Panc1 (cell line): ENCODE measurements around the gene TRAPPC12. TPM values are rescaled to one million over a fixed set of nuclear protein-coding genes. Genes with fewer than 3 reads are reported as not detected.

Experiments
- ATAC-seq: fragments of 200-7000 bp; cut with Tn5 transposase; 2 replicates; pipeline ENCODE4 v1.9.1; 2020; ENCODE audit warnings: mild to moderate bottlenecking, moderate library complexity
- BruUV-seq: library from RNA; stranded (reverse); fragments of 400-500 nt; replicated peaks from 2 replicates; lab custom pipeline; 2021; lab: Mats Ljungman, UMichigan
- CTCF ChIA-PET: fragments of 300-600 bp; sonication (Branson Sonifier 250); formaldehyde crosslinking; loops from one replicate; lab custom pipeline; 2022; ENCODE audit warnings: antibody characterized with exemption; lab: Charles Lee
- POLR2A ChIA-PET: fragments of 300-600 bp; sonication (Branson Sonifier 250); formaldehyde crosslinking; loops from one replicate; lab custom pipeline; 2022; ENCODE audit warnings: antibody characterized with exemption; lab: Charles Lee
- DNase-seq: peaks from one replicate; pipeline ENCODE4 v3.0.0-alpha.2; 2010; ENCODE audit warnings: low read depth, low spot score
- H3K27ac ChIP-seq: 2 replicates; pipeline ENCODE4 v1.5.1; 2011; ENCODE audit warnings: mild to moderate bottlenecking, low read length, inconsistent platforms
- H3K27me3 ChIP-seq: fragments of 200-500 bp; sonication (Bioruptor generic); 2 replicates; pipeline ENCODE4 v1.6.0; 2014; ENCODE audit warnings: low read length, inconsistent platforms; ENCODE audit not compliant: control insufficient read depth, insufficient read depth
- H3K36me3 ChIP-seq: fragments of 200-500 bp; sonication (Bioruptor generic); 2 replicates; pipeline ENCODE4 v1.5.1; 2014; ENCODE audit warnings: inconsistent platforms, mild to moderate bottlenecking, low read length, moderate library complexity; ENCODE audit not compliant: control insufficient read depth, insufficient read depth
- H3K4me1 ChIP-seq: 2 replicates; pipeline ENCODE4 v1.5.1; 2011; ENCODE audit warnings: inconsistent platforms, mild to moderate bottlenecking, low read length, moderate library complexity; ENCODE audit not compliant: control insufficient read depth, insufficient read depth
- H3K4me3 ChIP-seq, 2 experiments: 2 replicates each; pipeline ENCODE4 v1.5.1; 2011 to 2012; ENCODE audit warnings: low read depth in 2 of 2, low read length in 2 of 2, mild to moderate bottlenecking in 2 of 2, inconsistent platforms in 1 of 2, moderate library complexity in 1 of 2
- H3K9me3 ChIP-seq: fragments of 200-500 bp; sonication (Bioruptor generic); 2 replicates; pipeline ENCODE4 v1.5.1; 2014; ENCODE audit warnings: low read depth, mild to moderate bottlenecking, inconsistent platforms, low read length, moderate library complexity; ENCODE audit not compliant: control insufficient read depth, insufficient read depth
- CTCF ChIP-seq: fragments of 450-650 bp; IDR thresholded peaks from 2 replicates; pipeline ENCODE4 v1.5.1; 2017; ENCODE audit warnings: mild to moderate bottlenecking
- POLR2AphosphoS5 ChIP-seq: IDR thresholded peaks from 2 replicates; pipeline ENCODE4 v1.6.1; 2012; ENCODE audit warnings: mild to moderate bottlenecking, low read depth, low read length, moderate library complexity
- REST ChIP-seq, 2 experiments: IDR thresholded peaks; 2 replicates each; pipeline ENCODE4 v1.6.1; 2011 to 2012; ENCODE audit warnings: low read depth in 2 of 2, control low read depth in 1 of 2, low read length in 1 of 2, mild to moderate bottlenecking in 1 of 2, moderate library complexity in 1 of 2; ENCODE audit not compliant: insufficient read depth in 1 of 2
- SIN3A ChIP-seq: IDR thresholded peaks from 2 replicates; pipeline ENCODE4 v1.6.1; 2012; ENCODE audit warnings: low read depth, mild to moderate bottlenecking, low read length, moderate library complexity, borderline replicate concordance; ENCODE audit not compliant: insufficient read depth
- TCF7L2 ChIP-seq: IDR thresholded peaks from 2 replicates; pipeline ENCODE4 v1.6.1; 2011; ENCODE audit warnings: mild to moderate bottlenecking, low read depth, low read length, inconsistent platforms
- in situ Hi-C: cut with HindIII; loops from 2 replicates; pipeline ENCODE4 v1.10.0; 2016; ENCODE audit warnings: low sequenced_read_pairs, low pct_unique_long_range_greater_than_20kb
- intact Hi-C: fragments of 100-400 bp; cut with micrococcal nuclease; formaldehyde crosslinking; loops from one replicate; pipeline ENCODE4 v1.10.0; 2022; ENCODE audit not compliant: unreplicated experiment
- total RNA-seq: library from RNA; stranded (reverse); gene quantifications from one replicate; pipeline ENCODE4 v1.2.1, GENCODE V29; 2021; ENCODE audit not compliant: unreplicated experiment

The TRAPPC12 gene
- total RNA-seq, 1 experiment from 2014 or later = 78.7 TPM

GRCh38 chr2:3478846-3479385 lies 99.4 kb downstream of the TRAPPC12 start:
- H3K4me1 ChIP-seq = no peaks in the 10 kb centered on the region; the same call in 1 of the 2 replicates
- ChIA-PET POLR2A (no interaction called here), CTCF (no interaction called here)
- no peaks in the 10 kb centered on the region for H3K27me3 ChIP-seq
- no peak for ATAC-seq
- no peaks in the 10 kb centered on the region for H3K36me3 ChIP-seq
- no TSS peak for BruUV-seq
- no peak overlapping the region for H3K4me3 ChIP-seq
- in situ Hi-C loops = no loop called here
- no peak for DNase-seq
- TF ChIP-seq TCF7L2 (no peak), CTCF (no peak), POLR2AphosphoS5 (no peak), SIN3A (no peak), REST (IDR thresholded peaks at IDR 0.05; ENCODE audit: insufficient read depth in 1 of 2, low read depth in 2 of 2, low read length in 1 of 2) (no peak)
- no peaks in the 10 kb centered on the region for H3K9me3 ChIP-seq
- intact Hi-C loops = no loop called here
- H3K27ac ChIP-seq = no peak overlapping the region

GRCh38 chr2:3479430-3480320 lies 100.2 kb downstream of the TRAPPC12 start:
- no peak for ATAC-seq
- Histone ChIP-seq H3K27me3 (no peaks in the 10 kb centered on the region), H3K36me3 (no peaks in the 10 kb centered on the region), H3K4me3 (no peak overlapping the region), H3K4me1 (no peaks in the 10 kb centered on the region; the same call in 1 of the 2 replicates), H3K9me3 (no peaks in the 10 kb centered on the region), H3K27ac (no peak overlapping the region)
- no TSS peak for BruUV-seq
- in situ Hi-C loops (no loop called here), intact Hi-C loops (no loop called here)
- ChIA-PET POLR2A (no interaction called here), CTCF (no interaction called here)
- no peak for DNase-seq
- TF ChIP-seq REST (IDR thresholded peaks at IDR 0.05; ENCODE audit: insufficient read depth in 1 of 2, low read depth in 2 of 2, low read length in 1 of 2) = no peak
- TF ChIP-seq TCF7L2 = no peak
- no peak for TF ChIP-seq POLR2AphosphoS5
- TF ChIP-seq SIN3A = no peak
- TF ChIP-seq CTCF = no peak
